Measurements from ENCODE around the gene EMP2. TPM values are rescaled to one million over a fixed set of nuclear protein-coding genes. Genes with fewer than 3 reads are reported as not detected.
"Not testable (repeated sequence)": the region's sequence is repeated elsewhere in the genome, so short reads cannot be mapped to it uniquely, and the experiment has no call there.

The EMP2 gene
- total RNA-seq, 1 donor from 2014 or later: not detected

DNA sequence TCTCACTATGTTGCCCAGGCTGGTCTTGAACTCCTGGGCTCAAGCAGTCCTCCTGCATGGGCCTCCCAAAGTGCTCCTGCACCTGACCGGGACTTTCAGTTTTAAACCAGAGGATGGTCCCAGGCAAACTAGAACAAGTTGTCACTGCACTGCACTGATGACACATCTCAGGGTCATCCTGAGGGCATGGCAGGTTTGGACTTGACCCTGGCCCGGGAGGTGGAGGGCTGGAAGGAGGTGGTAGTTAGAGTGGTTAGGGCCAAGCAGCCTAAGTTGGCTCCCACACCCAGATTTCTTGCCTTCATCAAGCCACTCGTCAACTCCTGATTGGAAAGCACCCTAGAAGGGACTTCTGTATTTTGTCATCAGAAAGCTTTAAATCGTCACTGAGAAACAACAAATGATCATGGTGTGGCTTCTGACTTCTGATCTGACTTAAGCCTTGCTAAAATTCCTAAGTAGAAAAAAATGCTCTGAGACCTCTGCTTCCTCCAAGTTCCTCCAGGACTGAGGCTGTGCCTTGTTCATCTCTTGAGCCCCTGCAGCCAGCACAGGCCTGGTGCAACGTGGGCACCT, 43.5 kb downstream of the EMP2 start:
- CTCF ChIA-PET: interaction anchor here (0.9 kb wide), 1 partner anchor 22 kb away, joined by 4 read pairs; no protein-coding TSS in a partner anchor
- Mint-ChIP-seq H3K4me1 (no peaks in the 10 kb centered on the region), H3K27me3 (peaks cover 2% of the 10 kb centered on the region), H3K36me3 (ENCODE audit: low read depth) (no peaks in the 10 kb centered on the region), H3K9me3 (no peaks in the 10 kb centered on the region), H3K4me3 (no peak overlapping the region), H3K27ac (no peak overlapping the region)
- POLR2A ChIA-PET: no interaction called here
- intact Hi-C loops (cut with micrococcal nuclease): no loop called here
- DNase-seq (no peak), ATAC-seq (ENCODE audit: low read depth) (no peak)
- TF ChIP-seq, protein P1, sequence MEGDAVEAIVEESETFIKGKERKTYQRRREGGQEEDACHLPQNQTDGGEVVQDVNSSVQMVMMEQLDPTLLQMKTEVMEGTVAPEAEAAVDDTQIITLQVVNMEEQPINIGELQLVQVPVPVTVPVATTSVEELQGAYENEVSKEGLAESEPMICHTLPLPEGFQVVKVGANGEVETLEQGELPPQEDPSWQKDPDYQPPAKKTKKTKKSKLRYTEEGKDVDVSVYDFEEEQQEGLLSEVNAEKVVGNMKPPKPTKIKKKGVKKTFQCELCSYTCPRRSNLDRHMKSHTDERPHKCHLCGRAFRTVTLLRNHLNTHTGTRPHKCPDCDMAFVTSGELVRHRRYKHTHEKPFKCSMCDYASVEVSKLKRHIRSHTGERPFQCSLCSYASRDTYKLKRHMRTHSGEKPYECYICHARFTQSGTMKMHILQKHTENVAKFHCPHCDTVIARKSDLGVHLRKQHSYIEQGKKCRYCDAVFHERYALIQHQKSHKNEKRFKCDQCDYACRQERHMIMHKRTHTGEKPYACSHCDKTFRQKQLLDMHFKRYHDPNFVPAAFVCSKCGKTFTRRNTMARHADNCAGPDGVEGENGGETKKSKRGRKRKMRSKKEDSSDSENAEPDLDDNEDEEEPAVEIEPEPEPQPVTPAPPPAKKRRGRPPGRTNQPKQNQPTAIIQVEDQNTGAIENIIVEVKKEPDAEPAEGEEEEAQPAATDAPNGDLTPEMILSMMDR (IDR thresholded peaks at IDR 0.05): no peak

- H3K27me3 Mint-ChIP-seq; H3K36me3 Mint-ChIP-seq (ENCODE audit: low read depth); H3K9me3 Mint-ChIP-seq; DNase-seq; H3K4me3 Mint-ChIP-seq; H3K27ac Mint-ChIP-seq; H3K4me1 Mint-ChIP-seq; POLR2A ChIA-PET; intact Hi-C loops (cut with micrococcal nuclease); CTCF ChIA-PET; ATAC-seq (ENCODE audit: low read depth): not testable (repeated sequence)
Observed at GRCh38 chr16:10536328-10536727, 44.1 kb downstream of the EMP2 start.

- DNase-seq: no peak
- Mint-ChIP-seq H3K4me1 (no peaks in the 10 kb centered on the region), H3K9me3 (no peaks in the 10 kb centered on the region), H3K36me3 (ENCODE audit: low read depth) (no peaks in the 10 kb centered on the region), H3K27me3 (peaks cover 2% of the 10 kb centered on the region), H3K4me3 (no peak overlapping the region), H3K27ac (no peak overlapping the region)
- CTCF ChIA-PET: interaction anchor here (0.6 kb wide), 1 partner anchor 202 kb away, joined by 3 read pairs; no protein-coding TSS in a partner anchor
- POLR2A ChIA-PET: no interaction called here
- ATAC-seq (ENCODE audit: low read depth): no peak
- TF ChIP-seq, protein P1 (IDR thresholded peaks at IDR 0.05): no peak
- intact Hi-C loops (cut with micrococcal nuclease): no loop called here
Observed at GRCh38 chr16:10535461-10535860, 44.9 kb downstream of the EMP2 start.

- Mint-ChIP-seq H3K27me3 (peaks cover 2% of the 10 kb centered on the region), H3K27ac (no peak overlapping the region), H3K9me3 (no peaks in the 10 kb centered on the region), H3K4me1 (no peaks in the 10 kb centered on the region), H3K4me3 (no peak overlapping the region), H3K36me3 (ENCODE audit: low read depth) (no peaks in the 10 kb centered on the region)
- ChIA-PET CTCF (no interaction called here), POLR2A (no interaction called here)
- no peak for DNase-seq
- TF ChIP-seq, protein P1 (IDR thresholded peaks at IDR 0.05): no peak
- ATAC-seq (ENCODE audit: low read depth): no peak
- intact Hi-C loops (cut with micrococcal nuclease): no loop called here
Observed at GRCh38 chr16:10534748-10535147, 45.6 kb downstream of the EMP2 start.

- H3K36me3 Mint-ChIP-seq (ENCODE audit: low read depth); intact Hi-C loops (cut with micrococcal nuclease); ATAC-seq (ENCODE audit: low read depth); H3K4me1 Mint-ChIP-seq; POLR2A ChIA-PET; H3K27me3 Mint-ChIP-seq; H3K4me3 Mint-ChIP-seq; CTCF ChIA-PET; DNase-seq; H3K9me3 Mint-ChIP-seq; H3K27ac Mint-ChIP-seq: not testable (repeated sequence)
Observed at GRCh38 chr16:10533612-10534011, 46.8 kb downstream of the EMP2 start.

GRCh38 chr16:10531582-10531981, 48.8 kb downstream of the EMP2 start:
- intact Hi-C loops (cut with micrococcal nuclease): no loop called here
- DNase-seq (no peak), ATAC-seq (ENCODE audit: low read depth) (no peak)
- Mint-ChIP-seq H3K4me3 (no peak overlapping the region), H3K27ac (no peak overlapping the region), H3K9me3 (no peaks in the 10 kb centered on the region), H3K4me1 (no peaks in the 10 kb centered on the region), H3K27me3 (no peaks in the 10 kb centered on the region), H3K36me3 (ENCODE audit: low read depth) (no peaks in the 10 kb centered on the region)
- ChIA-PET POLR2A (no interaction called here), CTCF (interaction anchor here (1.0 kb wide), 1 partner anchor 16 kb away, joined by 3 read pairs; no protein-coding TSS in a partner anchor)
- TF ChIP-seq, protein P1 (IDR thresholded peaks at IDR 0.05): no peak
